Measurements from ENCODE around the gene DDR2. TPM values are rescaled to one million over a fixed set of nuclear protein-coding genes. Genes with fewer than 3 reads are reported as not detected.

Gene DDR2
- total RNA-seq, 1 donor from 2014 or later: 2.9 TPM

DNA sequence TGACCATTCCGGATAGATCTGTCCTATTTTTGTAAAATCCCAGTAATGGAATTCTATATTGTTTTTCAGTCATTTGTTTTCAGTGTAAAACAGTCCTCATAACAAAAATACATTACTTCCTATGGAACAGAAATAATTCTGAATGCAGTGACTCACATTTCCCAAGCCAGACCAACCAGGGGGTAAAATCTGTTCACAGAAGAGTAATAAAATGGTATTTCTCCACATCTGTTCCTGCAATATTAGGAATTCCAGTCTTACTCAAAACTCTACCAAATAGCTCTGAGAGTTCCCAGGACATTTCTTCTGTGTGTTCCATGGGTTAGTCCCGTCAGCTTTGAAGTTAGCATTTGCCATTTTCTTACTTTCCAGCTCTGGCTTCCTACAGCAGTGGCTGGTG is 2.6 kb upstream of the DDR2 start:
- ATAC-seq: no peak

DNA sequence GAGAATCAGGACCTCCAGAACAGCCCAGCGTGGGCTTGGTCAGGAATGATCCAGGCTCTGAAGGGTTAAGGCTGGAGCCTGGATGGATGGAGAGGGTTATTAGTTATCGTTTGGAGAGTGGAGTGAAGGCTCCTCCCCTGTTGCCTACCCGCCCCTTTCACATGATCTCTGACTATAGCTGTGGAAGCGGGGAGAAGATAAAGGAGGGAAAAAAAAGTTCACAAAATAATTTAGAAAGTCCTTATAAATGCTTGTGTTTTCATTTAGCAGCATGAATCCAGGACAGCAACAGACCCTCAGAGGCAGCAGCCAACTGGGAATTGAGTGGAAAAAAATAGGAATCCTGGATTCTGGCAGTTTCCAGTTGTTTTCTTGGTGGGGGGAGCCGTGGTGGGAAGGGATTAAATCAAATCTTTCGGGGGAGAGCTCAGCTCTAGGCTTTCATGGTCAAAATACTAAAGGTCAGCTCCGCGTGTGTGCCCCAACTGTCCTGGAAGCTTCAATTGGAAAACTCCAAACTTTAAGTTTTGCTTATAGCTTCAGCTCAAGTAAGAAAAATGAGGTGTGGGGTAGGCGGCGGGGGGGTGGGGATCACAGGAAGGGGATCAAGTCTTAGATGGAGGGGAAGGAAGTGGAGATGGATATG is 595 bp upstream of the DDR2 start:
- no peak for ATAC-seq

DNA sequence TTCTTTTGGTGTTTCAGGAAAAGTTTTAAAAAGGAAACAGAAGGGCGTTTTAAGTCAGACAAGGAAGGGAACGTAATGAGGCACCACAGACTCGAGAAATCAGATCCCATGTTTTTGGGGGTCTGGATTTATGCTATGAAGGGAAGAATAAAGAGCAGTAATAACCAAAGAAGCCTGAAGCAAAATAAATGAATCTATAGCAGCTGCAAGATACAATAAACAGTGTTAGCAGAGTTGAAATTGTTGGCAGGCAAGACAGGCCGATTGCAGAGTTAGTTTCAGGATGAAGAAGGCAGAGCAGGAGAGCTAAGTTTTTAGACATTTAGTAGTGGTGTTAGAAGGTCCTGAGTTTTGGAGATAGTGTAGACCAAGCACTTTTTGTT is 425 bp downstream of the DDR2 start:
- ATAC-seq: no peak

DNA sequence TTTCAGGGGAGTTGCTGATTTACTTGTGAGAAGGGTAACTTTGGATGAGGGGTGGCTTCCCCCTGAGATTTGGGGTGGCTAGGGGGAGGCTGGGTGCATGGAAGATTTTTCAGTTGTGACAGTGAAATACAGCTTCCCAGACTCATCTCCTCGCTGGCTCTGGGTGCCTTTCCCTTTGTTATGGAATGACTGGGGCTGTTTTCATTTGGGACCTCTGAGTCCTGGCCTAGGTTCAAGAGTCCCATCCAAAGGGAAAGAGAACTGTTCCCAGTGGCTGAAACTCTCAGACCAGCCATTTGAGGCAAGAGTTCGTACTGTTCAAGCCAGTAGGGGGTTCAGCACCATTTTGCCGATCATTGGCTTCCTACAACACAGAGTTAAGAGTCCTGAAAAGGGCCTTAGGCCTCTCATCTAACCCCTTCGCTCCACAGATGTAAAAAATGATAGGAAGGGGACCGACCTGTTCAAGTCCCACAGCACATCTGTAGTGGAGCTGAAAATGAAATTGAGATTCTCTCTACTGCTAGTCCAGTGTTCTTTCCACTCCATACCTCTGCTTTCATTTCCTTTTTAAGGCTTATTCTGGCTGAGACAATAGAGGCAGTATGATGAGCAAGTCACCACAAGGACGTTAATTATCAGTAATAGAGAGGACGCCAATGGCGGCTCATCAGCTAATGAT is 958 bp downstream of the DDR2 start:
- ATAC-seq: no peak

DNA sequence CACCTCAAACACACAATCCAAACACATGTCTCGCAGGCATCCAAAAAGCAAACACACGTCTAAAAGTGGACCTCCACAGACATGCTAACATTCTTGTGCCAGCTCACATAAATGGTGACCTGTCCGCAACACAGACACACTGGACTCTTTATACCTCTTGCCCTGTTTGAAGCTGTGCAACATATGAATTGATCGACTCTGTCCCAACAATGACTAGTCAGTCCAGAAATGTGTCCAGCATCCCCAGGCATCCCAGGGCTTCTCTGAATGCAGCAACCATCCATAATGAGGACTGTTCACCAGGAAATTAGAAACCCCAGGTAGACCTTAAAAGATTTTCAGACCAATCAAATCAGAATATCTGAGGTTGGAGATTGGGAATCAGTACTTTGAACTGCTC is 3.2 kb downstream of the DDR2 start:
- ATAC-seq: no peak

DNA sequence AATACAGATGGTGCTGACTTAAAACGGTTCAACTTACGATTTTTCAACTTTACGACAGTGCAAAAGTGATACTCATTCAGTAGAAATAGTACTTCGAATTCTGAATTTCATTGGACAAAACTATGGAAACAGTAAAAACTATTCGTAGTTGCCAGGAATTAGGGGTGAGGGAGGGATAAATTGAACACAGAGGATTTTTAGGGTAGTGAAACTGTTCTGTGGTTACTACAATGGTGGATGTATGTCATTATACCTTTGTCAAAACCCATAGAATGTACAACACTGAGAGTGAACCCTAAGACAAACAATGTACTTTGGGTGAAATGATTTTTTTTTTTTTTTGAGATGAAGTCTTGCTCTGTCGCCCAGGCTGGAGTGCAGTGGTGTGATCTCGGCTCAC is 7.5 kb downstream of the DDR2 start:
- no peak for ATAC-seq

DNA sequence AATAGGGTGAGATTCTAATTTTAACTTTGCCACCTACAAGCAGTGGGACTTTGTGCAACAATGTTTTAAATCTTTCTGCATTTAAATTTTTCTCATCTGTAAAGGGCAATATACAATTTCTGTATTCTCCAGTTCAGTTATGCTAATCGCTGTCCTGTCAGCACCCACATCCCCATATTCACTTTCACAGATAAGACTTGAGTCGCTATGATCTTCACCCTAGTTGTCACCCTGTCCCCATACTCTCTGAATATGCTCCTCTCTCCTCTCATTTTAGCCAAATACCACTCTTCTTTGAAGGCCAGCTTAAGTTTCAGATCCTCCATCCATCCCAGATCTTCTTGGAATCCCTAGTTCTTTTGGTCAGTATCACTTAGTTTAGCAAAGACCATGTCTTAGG is 8.8 kb downstream of the DDR2 start:
- no peak for ATAC-seq

DNA sequence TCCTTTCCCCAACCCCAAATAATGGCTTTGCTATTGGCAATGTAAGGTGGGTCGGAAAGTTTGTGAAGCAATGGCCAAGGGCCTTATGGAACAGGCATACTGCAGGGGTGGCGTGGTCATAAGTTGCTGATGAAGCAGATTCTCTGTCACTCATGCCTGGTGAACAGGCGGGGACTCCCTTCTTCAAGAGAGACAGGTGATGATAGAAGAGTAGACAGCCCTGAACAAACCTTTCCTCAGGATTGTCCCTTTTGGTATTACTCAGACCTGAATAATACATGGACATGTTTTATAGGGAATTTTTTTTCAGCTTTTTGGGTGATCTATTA is 12.7 kb downstream of the DDR2 start:
- no peak for ATAC-seq

DNA sequence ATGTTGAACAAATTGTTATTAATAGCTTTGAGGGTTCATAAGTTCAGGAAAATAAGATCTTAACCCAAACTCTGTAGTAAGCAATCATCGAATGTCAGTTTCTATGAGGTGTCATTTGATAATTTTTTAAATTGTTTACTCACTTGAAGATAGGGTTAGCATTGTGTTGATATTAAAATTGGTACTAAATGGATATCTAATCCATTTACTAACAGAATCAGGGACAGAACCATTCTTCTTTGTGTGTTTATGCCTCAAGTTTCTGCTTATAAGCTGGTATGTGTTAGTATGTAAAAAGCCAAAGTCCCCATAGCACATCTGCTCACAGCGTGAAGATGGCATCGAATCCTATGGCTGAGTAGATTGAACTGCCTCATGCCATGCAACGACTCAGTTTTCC is 13.4 kb downstream of the DDR2 start:
- no peak for ATAC-seq

DNA sequence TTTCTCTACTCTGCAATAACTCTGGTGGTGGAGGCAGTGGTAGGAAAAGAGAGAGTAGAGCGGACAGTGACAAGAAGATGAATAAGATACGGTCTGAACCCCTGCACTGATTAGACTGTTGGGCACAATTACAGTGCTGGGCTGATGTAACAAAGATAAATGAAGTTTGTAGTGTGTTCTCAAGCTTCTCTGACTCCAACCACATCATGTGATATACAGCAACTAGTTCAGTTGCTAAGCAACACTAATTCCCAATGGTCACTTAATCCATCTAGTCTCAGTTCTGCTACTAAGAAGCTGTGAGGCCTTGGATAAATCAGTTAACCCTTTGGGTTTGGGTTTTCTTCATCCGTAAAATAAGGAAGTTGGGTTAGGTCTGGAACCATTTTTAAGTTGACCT is 17.3 kb downstream of the DDR2 start:
- no peak for ATAC-seq

DNA sequence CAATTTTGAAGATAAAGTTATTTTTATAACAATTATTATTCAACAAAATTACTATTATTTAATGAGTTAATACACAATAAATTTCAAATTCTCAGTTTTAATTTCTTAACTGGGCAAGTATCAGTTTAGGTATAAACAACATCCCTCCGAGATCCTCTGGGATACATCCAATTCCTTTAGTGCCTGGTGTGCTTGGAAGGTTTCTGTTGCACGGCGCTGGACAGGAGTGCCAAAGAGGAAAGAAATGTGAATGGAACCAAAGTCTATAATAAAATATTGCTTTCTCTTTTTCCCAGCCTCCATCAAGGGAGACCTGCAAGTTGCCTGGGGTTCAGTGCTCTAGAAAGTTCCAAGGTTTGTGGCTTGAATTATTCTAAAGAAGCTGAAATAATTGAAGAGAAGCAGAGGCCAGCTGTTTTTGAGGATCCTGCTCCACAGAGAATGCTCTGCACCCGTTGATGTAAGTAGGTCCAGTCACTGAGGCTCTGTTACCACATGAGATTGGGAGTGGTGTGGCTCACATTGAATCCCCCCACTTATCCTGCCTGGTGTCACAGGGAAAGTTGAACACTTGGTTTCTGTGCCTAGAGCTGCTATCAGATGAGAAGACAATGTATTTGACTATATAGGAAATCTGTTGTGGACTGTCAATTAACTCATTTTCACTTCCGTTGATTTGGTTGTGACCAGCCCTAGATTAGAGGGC is 22.8 kb downstream of the DDR2 start:
- ATAC-seq: no peak

DNA sequence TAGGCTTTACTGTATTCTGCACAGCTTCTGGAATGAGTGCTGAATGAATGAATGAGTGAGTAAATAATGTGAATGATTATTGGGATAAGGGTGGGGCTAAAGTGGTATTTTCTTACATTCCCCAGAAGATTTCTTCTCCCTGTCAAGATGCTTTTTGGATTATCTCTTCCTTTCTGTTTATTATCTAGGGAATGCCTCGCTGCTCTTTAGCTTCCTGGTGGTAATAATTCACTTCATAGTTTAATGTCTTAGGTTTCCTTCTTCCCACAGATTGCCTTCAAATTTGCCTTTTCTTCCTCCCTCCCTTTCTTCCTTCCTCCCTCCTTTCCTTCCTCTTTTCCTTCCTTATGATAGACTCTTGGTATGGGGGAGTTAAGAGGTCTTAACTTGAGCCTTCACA is 24.0 kb downstream of the DDR2 start:
- ATAC-seq: no peak

DNA sequence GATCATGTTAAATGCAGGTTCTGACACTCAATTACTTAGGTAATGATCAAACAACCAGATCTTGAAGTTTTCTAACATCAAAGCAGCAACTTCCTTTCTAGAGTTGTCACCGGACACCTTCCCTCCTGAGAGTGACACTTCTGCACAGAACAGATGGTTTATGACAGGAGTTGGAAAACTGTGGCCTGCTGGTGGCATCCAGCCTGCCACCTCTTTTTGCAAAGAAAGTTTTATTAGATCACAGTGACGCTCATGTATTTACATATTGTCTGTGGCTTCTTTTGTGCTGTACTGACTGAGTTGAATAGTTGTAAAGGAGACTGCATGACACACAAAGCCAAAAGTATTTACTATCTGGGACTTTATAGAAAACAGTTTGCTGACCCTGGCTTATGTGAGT is 28.3 kb downstream of the DDR2 start:
- ATAC-seq: no peak

DNA sequence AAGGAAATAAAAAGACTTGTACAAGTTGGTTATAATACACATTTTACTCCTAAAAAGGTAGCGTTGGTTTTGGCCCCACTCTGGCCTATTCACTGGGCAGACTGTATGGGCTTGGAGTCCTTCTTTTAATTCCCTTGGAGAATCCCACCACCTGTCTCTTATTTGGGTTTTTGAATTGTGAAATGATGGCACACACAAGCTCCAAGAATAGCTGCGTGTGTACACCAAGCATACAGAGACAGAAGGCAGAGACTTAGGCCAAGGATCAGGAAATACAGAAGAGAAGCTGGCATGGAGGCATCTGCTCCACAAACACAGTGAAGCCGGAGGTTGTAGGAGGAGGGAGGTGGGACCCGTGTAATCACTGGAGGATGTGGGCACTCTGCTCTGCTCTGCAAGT is 29.1 kb downstream of the DDR2 start:
- ATAC-seq: no peak

DNA sequence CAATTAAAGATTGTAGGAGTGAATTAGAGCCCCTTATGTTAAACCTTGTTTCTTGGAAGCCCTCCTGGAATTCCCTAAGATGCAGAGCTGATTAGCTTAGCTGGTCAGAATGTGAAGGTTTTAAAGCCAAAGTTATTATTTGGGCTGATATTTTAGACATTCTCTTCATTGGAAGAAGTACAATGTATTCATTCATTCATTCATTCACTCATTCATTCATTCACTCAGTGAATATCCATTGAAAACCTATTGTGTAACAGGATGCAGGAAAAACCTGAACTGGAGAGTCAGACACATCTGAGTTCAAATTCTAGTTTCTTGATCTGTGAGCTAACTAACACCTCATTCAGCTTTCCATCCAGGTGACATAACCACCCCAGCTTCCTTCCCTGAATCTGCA is 29.7 kb downstream of the DDR2 start:
- no peak for ATAC-seq

DNA sequence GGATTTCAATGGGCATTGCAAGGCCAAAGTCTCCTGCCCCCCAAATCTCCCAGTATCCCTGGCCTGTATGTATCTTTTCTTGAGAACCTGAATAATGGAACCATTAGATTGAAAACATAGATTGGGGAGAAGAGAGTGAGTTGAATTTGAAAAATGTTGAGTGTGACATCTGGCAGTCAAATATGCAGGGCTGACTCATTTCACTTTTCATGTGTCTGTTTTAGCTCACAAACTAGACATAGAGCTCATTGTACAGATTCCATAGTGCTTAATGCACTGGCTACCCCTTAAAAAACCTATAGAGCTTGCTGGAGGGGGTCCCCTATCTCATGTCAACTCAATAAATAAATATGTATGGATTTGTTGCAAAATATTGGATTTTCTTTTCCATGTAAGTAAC is 30.8 kb downstream of the DDR2 start:
- no peak for ATAC-seq

DNA sequence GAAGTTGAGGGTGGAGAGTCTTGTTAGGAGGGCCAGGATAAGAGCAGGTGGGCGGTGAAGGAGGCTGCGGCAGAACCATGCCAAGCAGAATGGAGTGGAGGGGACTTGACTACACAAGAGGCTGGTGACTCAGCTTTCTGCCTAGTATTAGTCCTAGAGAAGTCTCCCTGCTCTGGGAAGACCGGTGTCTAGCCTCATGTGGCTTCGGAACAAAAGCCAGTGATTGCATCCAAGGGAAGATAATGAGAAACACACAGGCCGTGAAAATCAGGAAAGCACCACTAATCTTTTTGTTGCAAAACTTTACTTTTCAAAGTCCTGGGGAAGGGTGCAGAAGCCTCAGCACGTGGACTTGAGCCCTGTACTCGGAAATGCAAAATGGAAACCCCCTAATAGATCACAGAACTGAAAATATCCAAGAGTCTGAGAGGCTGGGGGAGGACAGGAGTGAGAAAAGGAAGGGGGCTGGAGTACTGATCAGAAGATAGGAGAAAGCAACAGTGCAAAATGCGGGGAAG is 31.4 kb downstream of the DDR2 start:
- ATAC-seq: no peak

DNA sequence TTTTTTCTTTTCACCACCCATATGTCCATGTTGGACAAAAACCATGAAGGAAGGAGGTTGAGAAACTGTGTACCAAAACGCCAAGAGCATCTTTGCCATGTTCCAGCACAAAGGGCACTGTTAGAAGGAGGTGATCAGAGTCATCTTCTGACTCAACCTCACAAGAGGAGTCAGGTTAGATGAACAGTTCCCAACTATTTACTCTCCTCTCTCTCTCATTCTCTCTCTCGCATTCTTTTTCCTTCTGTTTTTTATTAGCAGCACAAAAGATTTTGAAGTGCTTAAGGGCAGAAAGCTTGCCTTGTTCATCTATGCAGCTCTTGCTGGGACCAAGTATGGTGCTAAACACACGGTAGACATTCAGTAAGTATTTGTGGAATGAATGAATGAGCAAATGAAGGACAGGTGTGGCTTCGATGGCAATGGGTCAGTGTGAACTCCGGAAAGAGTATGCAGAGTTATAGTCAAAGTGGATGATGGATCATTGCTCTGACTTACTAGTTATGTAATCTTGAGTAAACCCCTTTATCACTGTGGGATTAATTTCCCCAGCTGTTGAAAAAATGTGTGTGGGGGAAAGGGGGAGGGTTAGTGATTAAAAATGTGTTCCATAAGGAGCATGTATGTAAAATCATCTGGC is 33.9 kb downstream of the DDR2 start:
- no peak for ATAC-seq

DNA sequence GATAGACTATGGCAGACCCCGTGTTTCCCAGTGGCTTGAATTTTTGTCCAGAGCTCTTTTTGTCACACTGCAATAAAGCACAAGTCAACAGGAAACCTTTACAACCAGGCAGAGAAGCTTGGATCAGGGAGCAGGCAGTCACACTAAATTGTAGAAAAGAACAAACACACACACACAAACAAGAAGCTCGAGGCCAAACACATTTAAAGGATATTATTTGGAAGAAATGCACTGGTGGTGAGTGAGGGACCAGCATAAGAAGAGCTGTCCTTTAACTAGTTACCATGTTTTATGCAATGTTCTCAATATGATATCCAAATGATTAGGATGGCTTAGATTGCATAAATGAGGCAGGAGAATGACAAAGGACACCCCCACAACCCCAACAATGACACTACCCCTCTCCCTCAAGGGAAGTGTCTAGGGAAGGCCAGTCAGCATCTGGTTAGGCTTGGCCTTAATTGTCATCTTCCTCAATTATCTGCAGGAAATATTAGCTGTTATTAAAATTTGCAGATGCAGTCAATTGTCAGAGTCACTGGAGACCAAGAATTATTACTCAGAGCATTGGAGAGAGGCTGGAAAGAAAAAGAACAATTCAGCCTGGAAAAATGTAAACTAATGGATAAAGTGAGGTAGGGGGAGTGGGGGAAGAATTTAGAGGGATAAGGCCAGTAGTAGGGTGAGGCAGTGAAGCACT is 35.3 kb downstream of the DDR2 start:
- ATAC-seq: no peak

DNA sequence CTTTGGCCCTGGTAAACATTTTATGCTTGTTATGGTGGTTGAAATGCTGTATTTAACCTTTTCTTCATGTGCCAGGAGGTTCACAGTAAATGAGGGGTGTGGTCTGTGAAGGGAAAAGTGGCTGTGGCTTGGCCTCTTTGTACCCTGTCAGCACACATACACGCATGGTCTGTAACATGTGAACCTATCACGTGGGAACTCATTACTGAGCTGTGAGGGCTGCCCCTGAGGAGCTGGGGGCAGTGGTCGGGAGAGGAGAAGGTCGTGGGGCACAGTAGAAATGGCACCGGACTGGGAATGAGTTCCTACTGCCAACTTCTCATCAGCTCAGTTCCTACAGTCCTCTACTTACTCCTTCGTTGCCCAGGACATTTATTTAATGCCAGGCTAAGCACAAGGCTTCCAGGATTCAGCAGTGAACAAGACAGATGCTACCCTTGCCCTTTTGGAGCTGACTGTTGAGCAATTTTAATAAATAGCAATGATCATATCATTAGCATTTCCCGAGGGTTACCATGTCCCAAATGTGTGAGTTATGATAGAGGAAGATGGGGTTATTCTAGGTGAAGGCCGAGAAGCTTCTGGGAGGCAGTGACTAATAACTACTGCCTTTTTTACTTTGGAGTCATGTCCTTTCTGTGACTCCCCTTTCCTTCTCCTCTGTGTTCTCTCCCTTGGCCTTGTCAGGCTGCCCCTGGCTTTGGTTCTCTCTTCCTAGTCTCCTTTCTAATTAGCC is 38.8 kb downstream of the DDR2 start:
- ATAC-seq: no peak

DNA sequence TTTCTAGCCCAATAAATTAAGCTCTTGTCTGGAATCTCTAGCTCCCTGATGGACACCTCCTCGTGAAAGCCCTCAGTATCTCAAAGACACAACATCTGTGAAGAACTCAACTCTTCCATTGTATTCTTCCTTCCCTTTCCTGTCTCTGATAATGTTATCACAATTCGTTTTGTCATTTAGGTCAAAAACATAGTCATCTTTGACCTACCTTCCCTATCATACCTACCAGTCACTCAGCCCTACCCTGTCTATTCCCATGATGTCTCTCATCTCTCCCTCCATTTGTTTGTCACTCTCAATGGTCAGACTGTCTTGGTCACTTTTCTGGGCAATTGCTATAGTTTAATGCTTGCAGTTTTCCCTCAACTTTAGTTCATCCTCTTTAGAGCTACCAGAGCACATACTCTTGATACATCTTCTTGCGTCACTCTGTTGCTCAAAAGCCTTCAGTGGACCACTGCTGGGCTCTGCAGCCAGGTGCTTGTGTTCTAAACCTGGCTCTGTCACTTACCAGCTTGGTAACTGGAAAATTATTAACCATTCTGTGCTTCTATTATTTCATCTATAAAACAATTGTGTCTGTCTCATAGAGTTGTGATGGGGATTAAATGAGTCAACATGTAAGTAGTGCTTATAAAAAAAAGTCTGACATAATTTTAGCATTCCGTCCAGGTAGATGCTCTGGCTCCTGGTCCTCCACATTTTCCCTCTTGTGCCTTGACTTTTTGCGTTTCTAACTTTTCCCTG is 39.6 kb downstream of the DDR2 start:
- ATAC-seq: no peak
